Esophagus muscularis mucosa (tissue), 4 donors: Measurements from ENCODE around the gene SCTR. TPM values are rescaled to one million over a fixed set of nuclear protein-coding genes. Genes with fewer than 3 reads are reported as not detected.

Experiments
- DNase-seq: peaks from one replicate; pipeline ENCODE4 v3.0.0-alpha.2; 2017; ENCODE audit errors: extremely low spot score
- H3K27ac ChIP-seq, 4 donors: fragments of 200-600 bp; sonication (generic); replicated peaks in 1 of 4; 1 replicate in 3 of 4; 2 replicates in 1 of 4; pipeline ENCODE4 v1.5.1; 2016 to 2019; ENCODE audit warnings: mild to moderate bottlenecking in 1 of 4
- H3K27me3 ChIP-seq, 4 donors: fragments of 200-600 bp; sonication (generic); one replicate each; pipeline versions ENCODE4 v1.5.1 to v1.6.0; 2016 to 2019
- H3K36me3 ChIP-seq, 4 donors: fragments of 200-600 bp; sonication (generic); one replicate each; pipeline ENCODE4 v1.5.1; 2016 to 2019
- H3K4me1 ChIP-seq, 4 donors: fragments of 200-600 bp; sonication (generic); one replicate each; pipeline ENCODE4 v1.5.1; 2016 to 2019
- H3K4me3 ChIP-seq, 4 donors: fragments of 200-600 bp; sonication (generic); 1 replicate in 2 of 4; 2 replicates in 2 of 4; pipeline ENCODE4 v1.5.1; 2016 to 2019; ENCODE audit warnings: mild to moderate bottlenecking in 4 of 4, moderate library complexity in 1 of 4
- H3K9me3 ChIP-seq, 4 donors: fragments of 200-600 bp; sonication (generic); 1 replicate in 3 of 4; 2 replicates in 1 of 4; pipeline ENCODE4 v1.5.1; 2016 to 2019
- CTCF ChIP-seq, 3 experiments: fragments of 200-600 bp in 2 of 3; fragments of 450-650 bp in 1 of 3; sonication (generic) in 2 of 3; IDR thresholded peaks; one replicate each; pipeline ENCODE4 v1.5.1; 2017 to 2019; ENCODE audit warnings: antibody characterized with exemption in 3 of 3, mild to moderate bottlenecking in 2 of 3, moderate library complexity in 1 of 3
- EP300 ChIP-seq: sonication (generic); formaldehyde crosslinking; IDR thresholded peaks from one replicate; pipeline ENCODE4 v1.6.1; 2017; ENCODE audit warnings: antibody characterized with exemption
- POLR2A ChIP-seq: fragments of 450-650 bp; IDR thresholded peaks from one replicate; pipeline ENCODE4 v1.6.1; 2017; ENCODE audit warnings: antibody characterized with exemption, moderate library complexity, mild to moderate bottlenecking, low read depth
- POLR2AphosphoS5 ChIP-seq, 2 donors: sonication (generic); formaldehyde crosslinking; IDR thresholded peaks; one replicate each; pipeline ENCODE4 v1.6.1; 2017; ENCODE audit warnings: antibody characterized with exemption in 2 of 2
- WGBS: methylation state at CpG from one replicate; pipeline ENCODE4 v1.1.5; 2018; 5-methylcytosine and 5-hydroxymethylcytosine counted together
- intact Hi-C: fragments of 100-400 bp; cut with DNase I; formaldehyde crosslinking; loops from one replicate; pipeline ENCODE4 v1.15.1; 2023
- total RNA-seq, 4 donors: library from RNA; depleted of rRNA; stranded (reverse); fragments of >200 nt; gene quantifications; one replicate each; pipeline versions ENCODE4 v1.1.0 to v1.2.1, GENCODE V29; 2016

Gene SCTR
- total RNA-seq, 4 donors from 2014 or later = not detected

- Histone ChIP-seq H3K36me3 (no peaks in the 10 kb centered on the region), H3K4me3 (no peak overlapping the region), H3K4me1 (peaks cover 0 to 9% (median 7%) of the 10 kb centered on the region in 4 donors), H3K9me3 (no peaks in the 10 kb centered on the region), H3K27me3 (no peaks in the 10 kb centered on the region), H3K27ac (no peak overlapping the region)
- WGBS = 90% methylated on average over 2 of the region's 2 CpGs
- intact Hi-C loops = no loop called here
- DNase-seq = no peak
- TF ChIP-seq POLR2A (no peak), POLR2AphosphoS5 (IDR thresholded peaks at IDR 0.05) (no peak), EP300 (no peak), CTCF (IDR thresholded peaks at IDR 0.05) (no peak)
Observed at GRCh38 chr2:119423811-119424210, 100.5 kb downstream of the SCTR start.

- Histone ChIP-seq H3K27me3 (no peaks in the 10 kb centered on the region), H3K4me1 (peaks cover 0 to 9% (median 7%) of the 10 kb centered on the region in 4 donors), H3K27ac (no peak overlapping the region), H3K36me3 (no peaks in the 10 kb centered on the region), H3K9me3 (no peaks in the 10 kb centered on the region), H3K4me3 (no peak overlapping the region)
- intact Hi-C loops = no loop called here
- no peak for DNase-seq
- 87% methylated on average over 2 of the region's 2 CpGs for WGBS
- TF ChIP-seq POLR2AphosphoS5 (IDR thresholded peaks at IDR 0.05) (no peak), POLR2A (no peak), CTCF (IDR thresholded peaks at IDR 0.05) (no peak), EP300 (no peak)
Observed at GRCh38 chr2:119423108-119423444, 101.2 kb downstream of the SCTR start.

- Histone ChIP-seq H3K4me3 (no peak overlapping the region), H3K27ac (no peak overlapping the region), H3K4me1 (peaks cover 0 to 9% (median 7%) of the 10 kb centered on the region in 4 donors), H3K27me3 (no peaks in the 10 kb centered on the region), H3K9me3 (no peaks in the 10 kb centered on the region), H3K36me3 (no peaks in the 10 kb centered on the region)
- TF ChIP-seq EP300 (no peak), POLR2A (no peak), CTCF (IDR thresholded peaks at IDR 0.05) (no peak), POLR2AphosphoS5 (IDR thresholded peaks at IDR 0.05) (no peak)
- WGBS = 91% methylated on average over 7 of the region's 7 CpGs
- intact Hi-C loops = no loop called here
- DNase-seq = no peak
Observed at GRCh38 chr2:119422360-119423107, 101.7 kb downstream of the SCTR start.

GRCh38 chr2:119421741-119422140 lies 102.5 kb downstream of the SCTR start:
- H3K4me1 ChIP-seq = peaks cover 0 to 8% (median 2%) of the 10 kb centered on the region in 4 donors
- no peaks in the 10 kb centered on the region for H3K36me3 ChIP-seq
- intact Hi-C loops = no loop called here
- TF ChIP-seq POLR2AphosphoS5 (IDR thresholded peaks at IDR 0.05) (no peak), POLR2A (no peak), EP300 (no peak), CTCF (IDR thresholded peaks at IDR 0.05) (no peak)
- no peak overlapping the region for H3K27ac ChIP-seq
- no peak for DNase-seq
- no peaks in the 10 kb centered on the region for H3K27me3 ChIP-seq
- no peak overlapping the region for H3K4me3 ChIP-seq
- H3K9me3 ChIP-seq = no peaks in the 10 kb centered on the region

- H3K4me3 ChIP-seq = no peak overlapping the region
- intact Hi-C loops = no loop called here
- H3K9me3 ChIP-seq = no peaks in the 10 kb centered on the region
- TF ChIP-seq CTCF (IDR thresholded peaks at IDR 0.05) (no peak), POLR2AphosphoS5 (IDR thresholded peaks at IDR 0.05) (no peak)
- H3K27ac ChIP-seq = no peak overlapping the region
- no peaks in the 10 kb centered on the region for H3K36me3 ChIP-seq
- no peak for DNase-seq
- WGBS = 97% methylated on average over 1 of the region's 1 CpG
- H3K4me1 ChIP-seq = peaks cover 0 to 6% (median 0%) of the 10 kb centered on the region in 4 donors
- H3K27me3 ChIP-seq = no peaks in the 10 kb centered on the region
Observed at GRCh38 chr2:119421304-119421703, 103.0 kb downstream of the SCTR start.
